Embryonic facial prominence (tissue), 1 donor: ENCODE data around the gene SLC2A13.

Experiments used
- DNase-seq: peaks from one replicate; pipeline ENCODE4 v3.0.0-alpha.2; 2016; ENCODE audit errors: extremely low spot score

SLC2A13 gene

GRCh38 chr12:39990122-39991101 is 115.5 kb downstream of the SLC2A13 start:
- no peak for DNase-seq

- DNase-seq, result no peak
Measured at GRCh38 chr12:39989501-39989900, 116.4 kb downstream of the SLC2A13 start.

DNA sequence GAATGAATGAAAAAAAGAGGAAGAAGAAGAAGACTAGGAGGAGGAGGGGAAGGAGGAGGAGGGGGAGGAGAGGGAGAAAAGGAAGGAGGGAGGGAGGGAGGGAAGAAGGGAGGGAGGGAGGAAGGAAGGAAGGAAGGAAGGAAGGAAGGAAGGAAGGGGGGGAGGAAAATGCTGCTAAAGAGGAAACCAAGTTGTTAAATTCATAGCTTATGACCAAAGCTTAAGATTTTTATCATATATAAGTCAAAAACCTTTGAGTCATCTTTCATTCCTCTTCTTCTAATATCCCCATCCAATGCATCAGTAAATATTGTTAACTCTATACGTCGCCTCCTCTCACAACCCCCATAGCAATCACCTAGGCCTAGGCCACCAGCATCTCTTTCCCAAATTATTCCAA is 117.3 kb downstream of the SLC2A13 start:
- DNase-seq, result no peak

GRCh38 chr12:39986674-39987073 is 119.2 kb downstream of the SLC2A13 start:
- DNase-seq, result no peak

DNA sequence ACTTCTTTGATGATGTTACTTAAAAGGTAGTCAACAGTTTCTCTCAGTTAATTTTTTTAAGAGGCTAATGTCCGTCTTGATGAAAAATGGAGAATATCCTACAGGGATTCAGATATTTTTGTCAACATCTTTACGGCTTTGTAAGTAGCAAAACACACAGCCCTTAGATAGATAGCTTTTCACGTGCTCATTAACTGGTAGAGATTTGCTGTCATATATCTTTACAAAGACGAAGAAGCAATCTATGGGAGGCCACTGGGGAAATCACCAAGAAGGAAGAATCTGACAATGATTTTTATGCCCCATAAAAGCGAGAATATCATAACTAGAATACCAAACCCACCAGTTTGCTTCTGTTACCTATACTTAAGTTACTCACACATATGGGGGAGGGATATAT is 121.2 kb downstream of the SLC2A13 start:
- DNase-seq, result no peak

DNA sequence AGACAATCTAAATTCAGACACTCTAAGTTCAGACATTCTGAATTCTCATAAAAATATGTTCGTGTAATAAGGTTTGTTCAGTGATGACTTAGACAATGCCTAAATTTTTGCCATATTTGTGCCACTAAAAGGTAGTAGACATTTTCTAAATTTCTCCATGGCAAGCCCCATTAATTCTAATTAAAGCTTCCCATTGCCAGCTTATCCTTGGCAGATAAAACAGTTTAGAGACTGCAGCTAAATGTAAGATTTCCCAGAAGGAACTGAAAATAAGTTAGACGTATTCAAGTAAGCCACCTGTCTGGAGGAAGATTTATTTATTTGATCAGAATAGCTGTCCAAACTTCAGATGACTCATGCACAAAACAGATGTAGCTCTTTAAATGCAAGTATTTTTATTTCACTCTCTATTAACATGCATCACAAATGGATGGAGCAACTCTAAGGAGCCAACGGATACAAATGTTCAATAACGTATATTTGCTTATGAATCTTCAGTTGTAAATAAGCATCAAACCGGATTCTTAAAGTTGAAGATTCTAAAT is 130.4 kb downstream of the SLC2A13 start:
- no peak for DNase-seq

DNA sequence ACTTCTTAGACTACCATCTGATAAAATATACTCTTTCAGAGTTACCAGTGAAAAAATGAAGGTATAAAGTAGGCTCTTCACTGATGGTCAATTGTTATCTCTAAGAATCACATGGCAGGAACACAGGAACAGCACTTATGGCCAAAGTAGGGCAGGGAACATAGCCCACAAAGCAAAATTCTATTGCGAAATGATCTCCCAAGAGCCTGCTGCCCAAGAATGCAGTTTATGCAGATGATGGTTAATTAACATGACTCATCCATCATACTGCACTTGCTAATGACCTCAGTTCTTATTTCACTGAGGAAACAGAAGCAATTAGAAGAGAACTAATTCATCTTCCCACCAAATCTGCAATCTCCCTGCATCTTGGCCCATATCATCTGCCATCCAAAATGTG is 133.8 kb downstream of the SLC2A13 start:
- no peak for DNase-seq

DNA sequence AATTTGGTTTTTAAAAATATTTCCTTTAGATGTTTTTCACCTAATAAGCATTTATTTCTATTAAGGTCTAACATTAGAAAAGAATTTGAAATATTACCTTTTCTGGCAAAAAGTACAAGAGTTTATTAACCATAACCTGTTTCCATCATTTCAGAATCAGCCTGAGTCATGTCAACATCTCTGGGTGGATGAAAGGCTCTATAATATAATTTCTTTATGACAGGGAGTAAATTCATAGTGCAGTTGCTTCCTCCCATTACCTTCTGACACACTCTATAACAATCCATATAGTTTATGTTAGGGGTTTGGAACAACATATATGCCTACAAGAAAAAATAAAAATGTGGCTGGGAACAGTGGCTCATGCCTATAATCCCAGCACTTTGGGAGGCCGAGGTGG is 134.5 kb downstream of the SLC2A13 start:
- DNase-seq, result no peak

- no peak for DNase-seq
Measured at GRCh38 chr12:39966721-39967120, 139.2 kb downstream of the SLC2A13 start.

- no peak for DNase-seq
Measured at GRCh38 chr12:39966256-39966655, 139.6 kb downstream of the SLC2A13 start.

- no peak for DNase-seq
Measured at GRCh38 chr12:39959467-39959866, 146.4 kb downstream of the SLC2A13 start.

GRCh38 chr12:39959031-39959430 is 146.8 kb downstream of the SLC2A13 start:
- DNase-seq, result no peak

- no peak for DNase-seq
Measured at GRCh38 chr12:39958377-39958776, 147.5 kb downstream of the SLC2A13 start.

DNA sequence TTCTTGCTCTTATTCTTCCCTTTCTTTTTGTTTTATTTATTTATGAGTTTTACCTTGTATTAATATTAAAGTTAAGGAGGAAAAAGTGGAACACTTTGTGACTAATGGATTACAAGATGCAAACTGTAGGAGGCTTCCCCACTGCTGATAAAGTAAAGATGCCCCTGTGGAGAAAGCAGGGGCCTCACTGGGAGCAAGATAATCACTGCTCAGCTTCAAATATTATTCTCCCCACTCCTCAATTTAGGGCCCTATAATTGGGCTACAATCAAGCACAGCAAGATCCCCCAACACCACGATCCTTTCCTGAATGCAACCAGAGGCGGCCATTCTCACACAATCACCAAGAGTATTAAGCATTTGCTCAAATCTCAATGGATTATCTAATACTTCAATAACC is 149.2 kb downstream of the SLC2A13 start:
- DNase-seq, result no peak

- DNase-seq, result no peak
Measured at GRCh38 chr12:39946361-39947280, 159.3 kb downstream of the SLC2A13 start.

GRCh38 chr12:39937119-39937518 is 168.8 kb downstream of the SLC2A13 start:
- DNase-seq, result no peak

GRCh38 chr12:39935839-39936238 is 170.0 kb downstream of the SLC2A13 start:
- no peak for DNase-seq

DNA sequence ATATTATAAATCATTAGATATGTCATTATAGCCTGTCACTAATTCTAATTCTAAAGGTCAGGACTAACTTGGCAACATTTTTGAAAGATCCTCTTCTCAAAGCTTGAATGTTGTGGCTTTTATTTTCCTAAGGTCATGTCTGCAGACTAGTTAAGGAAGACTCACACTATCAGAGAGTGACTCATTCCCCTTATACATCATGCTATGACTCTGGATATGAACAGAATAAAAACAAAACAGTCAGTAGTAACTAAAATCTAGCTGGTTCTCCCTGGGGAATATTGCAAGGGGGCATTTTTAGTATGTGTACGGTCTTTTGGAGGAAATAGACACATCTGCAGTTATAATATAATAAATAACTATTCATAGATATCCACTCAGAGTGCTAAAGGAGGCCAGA is 170.6 kb downstream of the SLC2A13 start:
- no peak for DNase-seq

DNA sequence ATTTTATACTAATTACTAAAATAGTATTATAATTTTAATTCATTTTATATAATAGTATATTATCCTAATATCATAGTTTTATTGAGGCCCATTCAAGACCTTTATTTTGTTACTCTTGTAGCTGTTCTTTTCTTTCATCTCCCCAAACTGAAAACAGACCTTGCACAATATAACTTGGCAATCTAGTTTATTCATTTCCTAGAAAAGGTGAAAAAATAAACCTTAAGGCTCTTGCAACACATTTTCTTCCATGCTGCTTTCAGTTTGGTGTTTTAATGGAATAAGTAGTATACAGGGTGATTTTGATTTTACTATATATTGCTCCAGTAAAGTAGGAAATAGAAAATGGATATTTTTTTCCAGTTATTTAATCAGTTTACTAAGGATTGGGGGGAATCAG is 174.0 kb downstream of the SLC2A13 start:
- no peak for DNase-seq

GRCh38 chr12:39931231-39931630 is 174.7 kb downstream of the SLC2A13 start:
- no peak for DNase-seq

- DNase-seq, result no peak
Measured at GRCh38 chr12:39930101-39930500, 175.8 kb downstream of the SLC2A13 start.

GRCh38 chr12:39928181-39928899 is 177.5 kb downstream of the SLC2A13 start:
- no peak for DNase-seq
